Measurements from ENCODE around the gene PCAT7.
"Not testable (repeated sequence)": the region's sequence is repeated elsewhere in the genome, so short reads cannot be mapped to it uniquely, and the experiment has no call there.

Gene PCAT7

GRCh38 chr9:94563548-94563947 lies 8.7 kb downstream of the PCAT7 start:
- H3K9ac ChIP-seq (ENCODE audit: insufficient read length, low read depth): no peak overlapping the region
- no peak for DNase-seq (ENCODE audit: low read depth, low spot score)
- no peaks in the 10 kb centered on the region for H3K36me3 ChIP-seq (ENCODE audit: insufficient read depth, insufficient read length, low read length)
- no peaks in the 10 kb centered on the region for H3K27me3 ChIP-seq (ENCODE audit: insufficient read depth, insufficient read length)
- H3K9me3 ChIP-seq (ENCODE audit: insufficient read depth, low read length): peaks cover 4% of the 10 kb centered on the region; the same call in 1 of the 2 replicates
- H3K4me1 ChIP-seq (ENCODE audit: insufficient read depth, insufficient read length): no peaks in the 10 kb centered on the region
- no peak overlapping the region for H3K4me3 ChIP-seq (ENCODE audit: insufficient read length, low read depth)
- no peak for TF ChIP-seq YY1 (IDR thresholded peaks at IDR 0.05; ENCODE audit: insufficient read depth, insufficient read length)
- no peak for TF ChIP-seq SUZ12 (IDR thresholded peaks at IDR 0.05; ENCODE audit: extremely low read depth, insufficient read depth, insufficient read length)
- no peak for TF ChIP-seq ZNF274 (IDR thresholded peaks at IDR 0.05; ENCODE audit: low read depth, low read length)

DNA sequence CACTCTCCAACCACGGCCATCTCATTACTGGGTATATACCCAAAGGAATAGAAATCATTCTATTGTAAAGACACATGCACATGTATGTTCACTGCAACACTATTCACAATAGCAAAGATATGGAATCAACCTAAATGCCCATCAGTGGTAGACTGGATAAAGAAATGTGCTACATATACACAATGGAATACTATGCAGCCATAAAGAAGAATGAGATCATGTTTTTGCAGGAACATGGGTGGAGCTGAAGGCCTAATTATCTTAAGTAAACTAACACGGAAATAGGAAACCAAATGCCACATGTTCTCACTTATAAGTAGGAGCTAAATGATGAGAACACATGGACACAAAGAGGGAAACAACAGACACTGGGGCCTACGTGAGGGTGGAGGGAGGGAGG lies 9.4 kb downstream of the PCAT7 start:
- H3K9ac ChIP-seq (ENCODE audit: insufficient read length, low read depth); H3K9me3 ChIP-seq (ENCODE audit: insufficient read depth, low read length); H3K36me3 ChIP-seq (ENCODE audit: insufficient read depth, insufficient read length, low read length); H3K4me1 ChIP-seq (ENCODE audit: insufficient read depth, insufficient read length); DNase-seq (ENCODE audit: low read depth, low spot score); H3K4me3 ChIP-seq (ENCODE audit: insufficient read length, low read depth); H3K27me3 ChIP-seq (ENCODE audit: insufficient read depth, insufficient read length): not testable (repeated sequence)

DNA sequence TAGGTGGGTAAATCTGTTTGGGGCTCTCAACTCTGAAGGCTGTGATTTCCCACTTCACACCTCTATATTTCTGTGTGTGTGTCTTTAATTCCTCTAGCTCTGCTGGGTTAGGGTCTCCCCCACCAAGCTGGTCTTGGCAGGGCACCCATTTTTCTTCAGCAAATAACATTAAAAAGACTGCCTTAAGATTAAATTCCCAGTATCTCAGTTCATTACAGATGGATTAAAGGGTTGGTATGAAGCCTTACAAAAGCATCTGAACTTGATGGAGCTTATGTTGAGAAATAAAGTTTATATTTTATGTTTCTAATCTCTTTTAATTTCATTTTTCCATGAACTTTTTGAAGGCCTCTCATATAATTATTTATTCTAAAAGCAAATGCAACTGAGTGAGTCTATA lies 11.7 kb downstream of the PCAT7 start:
- DNase-seq (ENCODE audit: low read depth, low spot score): no peak
- no peak overlapping the region for H3K9ac ChIP-seq (ENCODE audit: insufficient read length, low read depth)
- no peak for TF ChIP-seq YY1 (IDR thresholded peaks at IDR 0.05; ENCODE audit: insufficient read depth, insufficient read length)
- no peak for TF ChIP-seq ZNF274 (IDR thresholded peaks at IDR 0.05; ENCODE audit: low read depth, low read length)
- TF ChIP-seq SUZ12 (IDR thresholded peaks at IDR 0.05; ENCODE audit: extremely low read depth, insufficient read depth, insufficient read length): no peak
- H3K4me3 ChIP-seq (ENCODE audit: insufficient read length, low read depth): no peak overlapping the region
- no peaks in the 10 kb centered on the region for H3K36me3 ChIP-seq (ENCODE audit: insufficient read depth, insufficient read length, low read length)
- H3K27me3 ChIP-seq (ENCODE audit: insufficient read depth, insufficient read length): no peaks in the 10 kb centered on the region
- peaks cover 3% of the 10 kb centered on the region for H3K4me1 ChIP-seq (ENCODE audit: insufficient read depth, insufficient read length)
- peaks cover 4% of the 10 kb centered on the region; the same call in 1 of the 2 replicates for H3K9me3 ChIP-seq (ENCODE audit: insufficient read depth, low read length)

DNA sequence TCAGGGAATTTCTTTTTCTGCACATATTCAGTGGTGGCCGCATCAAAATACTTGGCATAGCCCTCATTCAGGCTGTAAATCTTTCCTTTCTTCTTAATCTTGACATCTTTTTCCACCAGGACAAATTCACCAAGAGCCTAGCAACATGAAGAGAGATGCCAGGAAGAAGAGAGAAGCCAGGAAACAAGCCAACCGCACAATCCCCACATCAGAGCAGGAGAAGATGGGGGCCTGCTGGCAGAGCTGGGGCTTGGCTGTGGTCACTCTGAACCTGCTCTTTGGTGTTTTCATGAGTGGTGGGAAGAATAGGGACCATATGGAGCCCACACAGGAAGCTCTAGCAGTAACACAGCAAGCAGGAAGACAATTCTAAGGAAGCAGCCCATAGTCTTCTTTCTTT lies 12.4 kb downstream of the PCAT7 start:
- Histone ChIP-seq H3K9ac (ENCODE audit: insufficient read length, low read depth) (no peak overlapping the region), H3K4me3 (ENCODE audit: insufficient read length, low read depth) (no peak overlapping the region), H3K9me3 (ENCODE audit: insufficient read depth, low read length) (peaks cover 4% of the 10 kb centered on the region; the same call in 1 of the 2 replicates), H3K36me3 (ENCODE audit: insufficient read depth, insufficient read length, low read length) (no peaks in the 10 kb centered on the region), H3K27me3 (ENCODE audit: insufficient read depth, insufficient read length) (no peaks in the 10 kb centered on the region), H3K4me1 (ENCODE audit: insufficient read depth, insufficient read length) (peaks cover 3% of the 10 kb centered on the region)
- TF ChIP-seq YY1 (IDR thresholded peaks at IDR 0.05; ENCODE audit: insufficient read depth, insufficient read length): no peak
- no peak for TF ChIP-seq SUZ12 (IDR thresholded peaks at IDR 0.05; ENCODE audit: extremely low read depth, insufficient read depth, insufficient read length)
- TF ChIP-seq ZNF274 (IDR thresholded peaks at IDR 0.05; ENCODE audit: low read depth, low read length): no peak
- no peak for DNase-seq (ENCODE audit: low read depth, low spot score)

- Histone ChIP-seq H3K4me1 (ENCODE audit: insufficient read depth, insufficient read length) (peaks cover 3% of the 10 kb centered on the region), H3K36me3 (ENCODE audit: insufficient read depth, insufficient read length, low read length) (no peaks in the 10 kb centered on the region), H3K27me3 (ENCODE audit: insufficient read depth, insufficient read length) (no peaks in the 10 kb centered on the region), H3K4me3 (ENCODE audit: insufficient read length, low read depth) (no peak overlapping the region), H3K9ac (ENCODE audit: insufficient read length, low read depth) (no peak overlapping the region), H3K9me3 (ENCODE audit: insufficient read depth, low read length) (peaks cover 4% of the 10 kb centered on the region; the same call in 1 of the 2 replicates)
- no peak for TF ChIP-seq YY1 (IDR thresholded peaks at IDR 0.05; ENCODE audit: insufficient read depth, insufficient read length)
- no peak for TF ChIP-seq SUZ12 (IDR thresholded peaks at IDR 0.05; ENCODE audit: extremely low read depth, insufficient read depth, insufficient read length)
- TF ChIP-seq ZNF274 (IDR thresholded peaks at IDR 0.05; ENCODE audit: low read depth, low read length): no peak
- DNase-seq (ENCODE audit: low read depth, low spot score): no peak
Measured at GRCh38 chr9:94568250-94568889, 13.5 kb downstream of the PCAT7 start.

- H3K4me3 ChIP-seq (ENCODE audit: insufficient read length, low read depth): no peak overlapping the region
- DNase-seq (ENCODE audit: low read depth, low spot score): no peak
- peaks cover 3% of the 10 kb centered on the region for H3K4me1 ChIP-seq (ENCODE audit: insufficient read depth, insufficient read length)
- H3K36me3 ChIP-seq (ENCODE audit: insufficient read depth, insufficient read length, low read length): no peaks in the 10 kb centered on the region
- TF ChIP-seq ZNF274 (IDR thresholded peaks at IDR 0.05; ENCODE audit: low read depth, low read length) (no peak), SUZ12 (IDR thresholded peaks at IDR 0.05; ENCODE audit: extremely low read depth, insufficient read depth, insufficient read length) (no peak), YY1 (IDR thresholded peaks at IDR 0.05; ENCODE audit: insufficient read depth, insufficient read length) (no peak)
- peaks cover 4% of the 10 kb centered on the region; the same call in 1 of the 2 replicates for H3K9me3 ChIP-seq (ENCODE audit: insufficient read depth, low read length)
- H3K27me3 ChIP-seq (ENCODE audit: insufficient read depth, insufficient read length): no peaks in the 10 kb centered on the region
- no peak overlapping the region for H3K9ac ChIP-seq (ENCODE audit: insufficient read length, low read depth)
Measured at GRCh38 chr9:94568972-94569712, 14.3 kb downstream of the PCAT7 start.

GRCh38 chr9:94576131-94576530 lies 21.2 kb downstream of the PCAT7 start:
- H3K9ac ChIP-seq (ENCODE audit: insufficient read length, low read depth): no peak overlapping the region
- no peaks in the 10 kb centered on the region for H3K36me3 ChIP-seq (ENCODE audit: insufficient read depth, insufficient read length, low read length)
- H3K27me3 ChIP-seq (ENCODE audit: insufficient read depth, insufficient read length): no peaks in the 10 kb centered on the region
- TF ChIP-seq ZNF274 (IDR thresholded peaks at IDR 0.05; ENCODE audit: low read depth, low read length) (no peak), YY1 (IDR thresholded peaks at IDR 0.05; ENCODE audit: insufficient read depth, insufficient read length) (no peak), SUZ12 (IDR thresholded peaks at IDR 0.05; ENCODE audit: extremely low read depth, insufficient read depth, insufficient read length) (no peak)
- no peak for DNase-seq (ENCODE audit: low read depth, low spot score)
- H3K4me1 ChIP-seq (ENCODE audit: insufficient read depth, insufficient read length): peaks cover 3% of the 10 kb centered on the region
- no peak overlapping the region for H3K4me3 ChIP-seq (ENCODE audit: insufficient read length, low read depth)
- H3K9me3 ChIP-seq (ENCODE audit: insufficient read depth, low read length): no peaks in the 10 kb centered on the region
